G401 (cell line): ENCODE measurements around the gene KLHL2. TPM values are rescaled to one million over a fixed set of nuclear protein-coding genes. Genes with fewer than 3 reads are reported as not detected.
"Not testable (repeated sequence)": the region's sequence is repeated elsewhere in the genome, so short reads cannot be mapped to it uniquely, and the experiment has no call there.

ENCODE experiments used
- DNase-seq: peaks from one replicate; pipeline ENCODE4 v3.0.0-alpha.2; 2015; ENCODE audit warnings: low spot score
- in situ Hi-C: cut with HindIII; loops from 2 replicates; pipeline ENCODE4 v1.10.0; 2016; ENCODE audit warnings: low sequenced_read_pairs, mixed read lengths
- total RNA-seq: library from RNA; depleted of rRNA; stranded (reverse); fragments of >200 nt; shearing (Covaris generic); gene quantifications from 2 replicates; pipeline ENCODE4 v1.2.3, GENCODE V29; 2014

KLHL2 gene
- total RNA-seq, 1 experiment from 2014 or later, result 1.1 TPM

DNA sequence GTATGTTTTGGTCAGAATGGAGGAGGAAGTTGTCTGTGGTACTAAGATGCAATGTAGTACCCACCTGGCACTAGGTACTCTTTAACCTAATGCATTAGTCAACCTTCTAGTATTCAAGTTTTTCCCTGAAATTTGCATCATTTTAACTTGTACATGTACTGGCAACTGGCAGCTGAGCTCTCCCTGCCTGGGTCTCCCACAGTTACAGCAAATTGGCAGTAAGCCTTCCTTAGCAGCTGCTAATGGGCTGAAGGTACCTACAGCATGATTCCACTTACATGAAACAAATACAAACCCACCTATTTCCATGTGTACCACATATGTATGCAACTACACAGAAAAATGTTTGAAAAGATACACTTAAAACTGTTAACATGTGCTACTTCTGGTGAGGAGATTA is 8.1 kb upstream of the KLHL2 start:
- DNase-seq, result no peak
- in situ Hi-C loops, result no loop called here

DNA sequence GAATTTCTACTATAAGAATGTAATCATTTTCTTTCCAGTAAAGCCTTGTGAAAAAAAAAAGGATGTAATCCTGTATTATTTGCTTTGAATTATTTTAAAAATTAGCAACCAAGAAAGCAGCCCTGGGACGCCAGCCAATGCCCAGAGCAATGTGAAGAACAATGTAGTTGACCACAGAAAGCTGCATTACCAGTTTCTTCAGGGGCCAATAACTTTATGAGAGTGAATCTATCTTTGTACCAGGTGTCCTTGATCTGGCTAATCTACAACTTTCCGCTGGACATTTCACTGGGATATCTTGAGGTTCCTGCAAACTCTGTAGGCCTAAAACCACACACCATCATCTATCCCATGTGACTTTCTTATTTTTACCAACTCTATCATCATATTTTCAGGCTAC is 7.6 kb upstream of the KLHL2 start:
- in situ Hi-C loops, result no loop called here
- no peak for DNase-seq

- in situ Hi-C loops, result no loop called here
- no peak for DNase-seq
These were observed 5.6 kb upstream of the KLHL2 start for GRCh38 chr4:165201806-165202205.

GRCh38 chr4:165203541-165204461 is 3.6 kb upstream of the KLHL2 start:
- in situ Hi-C loops, result no loop called here
- DNase-seq, result no peak

GRCh38 chr4:165204462-165204830 is 2.9 kb upstream of the KLHL2 start:
- in situ Hi-C loops, result no loop called here
- no peak for DNase-seq

- in situ Hi-C loops, result no loop called here
- DNase-seq, result peak; percentile 69
These were observed 338 bp upstream of the KLHL2 start for GRCh38 chr4:165207016-165207430.

DNA sequence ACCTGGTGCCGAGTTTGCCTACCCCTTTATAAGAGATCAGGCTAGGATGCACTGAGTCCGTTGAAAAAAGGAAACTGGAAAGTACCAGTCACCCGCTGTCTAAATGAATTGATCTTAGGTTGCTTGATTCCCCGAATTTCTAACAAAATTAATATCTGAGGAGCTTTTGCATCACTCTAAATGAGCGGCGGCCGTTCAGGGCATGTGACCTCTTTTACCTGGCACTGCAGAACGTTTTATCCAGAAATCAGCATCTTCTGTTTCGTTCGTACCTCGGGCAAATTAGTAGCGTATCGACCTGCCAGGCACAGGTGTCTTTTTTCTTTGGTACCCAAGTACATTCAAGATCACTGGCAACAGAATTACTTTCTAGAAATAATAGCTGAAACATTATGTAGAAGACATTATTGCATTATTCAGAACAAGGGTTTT is 876 bp downstream of the KLHL2 start:
- DNase-seq, result peak; percentile 61
- in situ Hi-C loops, result no loop called here

GRCh38 chr4:165208741-165209388 is 1.5 kb downstream of the KLHL2 start:
- DNase-seq, result peak; percentile 63
- in situ Hi-C loops, result no loop called here

- peak; percentile 29 for DNase-seq
- in situ Hi-C loops, result no loop called here
These were observed 2.4 kb downstream of the KLHL2 start for GRCh38 chr4:165209796-165210195.

DNA sequence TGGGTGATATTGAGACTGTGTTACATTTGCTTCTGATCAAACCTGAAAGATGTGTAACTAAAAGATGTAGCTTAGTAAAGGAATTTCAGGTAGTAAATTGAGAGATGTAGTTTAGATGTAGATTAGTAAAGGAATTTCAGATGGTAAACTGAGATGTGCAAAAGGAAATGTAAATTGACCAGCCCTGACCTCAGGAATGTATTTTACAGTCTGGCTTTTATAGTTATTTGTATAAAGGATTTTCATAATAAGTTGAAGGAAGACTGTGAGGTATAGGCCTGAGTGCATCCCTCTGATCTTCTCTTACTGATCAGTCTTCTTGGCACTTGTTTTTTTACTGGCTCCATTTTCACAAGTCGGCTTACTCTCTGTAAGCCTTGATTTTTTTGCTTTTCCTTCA is 3.2 kb downstream of the KLHL2 start:
- no peak for DNase-seq
- in situ Hi-C loops, result no loop called here

DNA sequence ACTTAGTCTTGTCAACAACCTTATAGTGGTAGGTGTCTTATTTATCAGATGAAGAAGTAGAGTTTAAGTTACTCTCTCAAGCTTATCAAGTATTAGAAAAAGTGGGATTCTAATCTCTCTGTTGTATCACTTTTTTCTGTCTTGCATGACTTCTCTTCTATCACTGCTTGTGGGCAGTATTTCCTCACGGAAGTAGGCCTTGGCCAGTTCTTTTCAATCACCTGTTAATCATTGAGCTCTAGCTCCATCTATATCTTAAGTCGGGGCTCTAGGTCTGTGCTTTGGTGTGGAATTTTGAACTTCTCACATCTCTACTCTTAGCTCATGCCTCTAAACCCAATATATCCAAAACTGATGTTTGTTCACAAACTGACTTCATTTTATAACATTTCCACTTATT is 5.3 kb downstream of the KLHL2 start:
- in situ Hi-C loops, DNase-seq: not testable (repeated sequence)

DNA sequence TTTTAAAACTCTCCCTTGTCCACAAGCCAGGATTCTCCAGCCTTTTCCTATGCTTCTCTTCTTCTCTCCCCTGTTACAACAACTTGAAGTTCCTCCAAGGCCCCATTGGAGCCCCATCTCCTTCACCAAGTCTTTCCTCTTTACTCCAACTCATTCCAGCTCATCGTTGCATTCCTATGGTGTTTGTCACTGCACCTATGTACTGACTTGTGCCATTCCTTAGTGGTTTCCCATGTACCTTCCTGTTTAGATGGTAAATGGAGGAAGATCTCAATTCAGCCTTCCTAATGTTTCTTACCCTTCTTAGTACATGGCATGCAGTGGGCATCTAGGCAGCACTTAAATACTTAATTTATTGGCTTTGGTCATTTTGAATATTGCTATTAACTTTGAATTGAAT is 6.0 kb downstream of the KLHL2 start:
- DNase-seq, in situ Hi-C loops: not testable (repeated sequence)

- in situ Hi-C loops, DNase-seq: not testable (repeated sequence)
These were observed 6.8 kb downstream of the KLHL2 start for GRCh38 chr4:165213991-165214709.

DNA sequence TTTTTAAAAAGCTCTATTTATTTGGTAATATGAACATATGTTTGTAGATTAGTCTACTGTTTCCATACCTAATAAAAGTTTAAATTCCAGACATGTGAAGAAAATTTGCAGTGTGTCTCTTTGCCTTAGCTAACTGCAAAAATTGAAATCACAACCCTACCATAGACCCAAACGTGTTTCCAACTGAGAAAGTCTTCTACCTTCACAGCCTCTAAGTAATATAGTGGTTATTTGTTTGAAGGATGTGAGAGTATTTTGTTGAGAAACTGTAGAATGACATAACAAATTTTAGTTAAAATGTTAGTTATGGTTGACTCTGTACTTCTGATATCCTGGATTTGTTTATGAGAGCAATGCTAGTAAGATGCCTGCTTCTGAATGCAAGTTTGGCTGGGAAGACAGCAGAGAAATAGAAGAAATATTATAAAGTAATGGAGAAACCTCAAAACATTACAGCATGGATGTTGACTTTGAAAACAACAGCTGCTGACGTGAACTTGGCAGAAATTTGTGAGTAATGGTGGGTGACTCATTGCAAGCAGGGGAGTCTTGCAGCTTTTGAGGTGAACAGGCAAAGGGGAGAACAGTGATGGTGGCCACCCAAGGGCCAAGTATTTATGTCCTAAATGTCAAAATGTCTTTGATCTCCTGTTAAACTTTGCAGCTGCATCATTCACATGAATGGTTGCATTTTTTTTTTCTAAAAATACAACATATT is 7.8 kb downstream of the KLHL2 start:
- DNase-seq, in situ Hi-C loops: not testable (repeated sequence)

GRCh38 chr4:165215761-165216487 is 8.6 kb downstream of the KLHL2 start:
- DNase-seq, in situ Hi-C loops: not testable (repeated sequence)

- DNase-seq, result no peak
- in situ Hi-C loops, result no loop called here
These were observed 10.0 kb downstream of the KLHL2 start for GRCh38 chr4:165217325-165217724.

DNA sequence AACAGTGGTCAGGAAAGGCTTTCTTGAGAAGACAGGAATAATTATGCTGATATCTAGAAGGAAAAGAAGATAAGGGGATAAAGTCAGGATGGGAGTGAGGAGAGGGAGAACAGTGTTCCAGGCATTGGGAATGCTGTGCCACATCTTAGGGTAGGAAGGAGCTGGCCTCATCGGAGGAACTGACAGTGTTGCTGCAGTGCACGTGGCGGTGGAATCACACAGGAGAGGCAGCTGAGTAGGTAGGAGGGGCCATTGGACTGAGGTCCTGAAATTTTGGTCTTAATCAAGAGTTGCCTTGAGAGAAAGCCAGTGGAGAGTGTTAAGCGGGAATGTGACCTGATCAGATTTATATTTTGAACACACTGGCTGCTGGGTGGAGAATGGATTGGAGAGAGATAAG is 13.9 kb downstream of the KLHL2 start:
- in situ Hi-C loops, result not testable (repeated sequence)

DNA sequence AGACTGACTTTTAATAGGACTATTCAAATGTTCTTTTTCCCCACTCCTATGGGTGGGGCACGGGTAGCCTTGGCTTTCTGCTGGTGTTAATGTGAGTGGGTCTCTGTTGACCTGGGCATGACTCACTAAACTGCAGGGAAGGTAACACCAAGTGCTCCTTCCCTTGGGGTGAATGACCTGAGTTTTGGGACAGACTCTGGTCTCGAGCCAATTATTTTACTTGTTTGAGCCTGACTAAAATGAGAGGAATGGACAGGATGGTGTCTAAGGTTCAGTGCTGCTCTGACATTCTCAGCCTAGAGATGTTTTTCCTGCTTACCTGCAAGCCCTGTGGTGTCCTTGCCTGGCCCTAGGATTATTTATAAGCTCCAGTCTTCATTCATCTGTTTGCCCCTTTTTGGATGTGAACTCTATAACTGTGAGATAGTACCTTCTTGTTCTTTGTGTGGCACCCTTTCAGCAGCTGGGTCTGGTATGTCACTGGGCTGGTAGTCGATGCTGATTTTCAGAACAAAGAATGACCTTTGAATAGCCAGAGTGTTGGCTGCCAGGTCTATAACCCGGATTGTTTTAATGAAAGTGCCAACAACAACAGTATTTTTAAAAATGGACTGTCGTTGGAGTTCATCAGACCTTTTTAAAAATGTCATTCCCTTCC is 14.8 kb downstream of the KLHL2 start:
- DNase-seq, in situ Hi-C loops: not testable (repeated sequence)

More for the DNA sequence above, 13.9 kb downstream of the KLHL2 start:
- not testable (repeated sequence) for DNase-seq
